GM12872 (cell line): ENCODE data around the gene TMC1.
"Not testable (repeated sequence)": the region's sequence is repeated elsewhere in the genome, so short reads cannot be mapped to it uniquely, and the experiment has no call there.

ENCODE experiments used
- CTCF ChIP-seq: IDR thresholded peaks from 3 replicates; pipeline ENCODE4 v1.5.1; 2011; ENCODE audit warnings: low read depth, mild to moderate bottlenecking, low read length, moderate library complexity; ENCODE audit not compliant: insufficient read depth

TMC1 gene

DNA sequence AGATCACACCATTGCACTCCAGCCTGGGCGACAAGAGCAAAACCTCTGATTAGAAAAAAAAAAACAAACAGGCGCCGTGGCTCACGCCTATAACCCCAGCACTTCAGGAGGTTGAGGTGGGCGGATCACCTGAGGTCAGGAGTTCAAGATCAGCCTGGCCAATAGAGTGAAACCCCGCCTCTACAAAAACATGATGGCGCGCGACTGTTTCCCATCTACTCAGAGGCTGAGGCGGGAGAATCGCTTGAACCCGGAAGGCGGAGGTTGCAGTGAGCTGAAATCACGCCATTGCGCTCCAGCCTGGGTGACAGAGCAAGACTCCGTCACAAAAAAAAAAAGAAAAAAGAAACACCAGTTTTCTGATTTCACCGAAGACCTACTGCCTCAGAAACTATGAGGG is at the start of gene TMC1:
Gene TMC1 (plus strand): TSS at position 193 of the 400 bp plus-strand sequence. CDS start 127,041 bp downstream, outside the sequence.
- TF ChIP-seq CTCF: not testable (repeated sequence)

DNA sequence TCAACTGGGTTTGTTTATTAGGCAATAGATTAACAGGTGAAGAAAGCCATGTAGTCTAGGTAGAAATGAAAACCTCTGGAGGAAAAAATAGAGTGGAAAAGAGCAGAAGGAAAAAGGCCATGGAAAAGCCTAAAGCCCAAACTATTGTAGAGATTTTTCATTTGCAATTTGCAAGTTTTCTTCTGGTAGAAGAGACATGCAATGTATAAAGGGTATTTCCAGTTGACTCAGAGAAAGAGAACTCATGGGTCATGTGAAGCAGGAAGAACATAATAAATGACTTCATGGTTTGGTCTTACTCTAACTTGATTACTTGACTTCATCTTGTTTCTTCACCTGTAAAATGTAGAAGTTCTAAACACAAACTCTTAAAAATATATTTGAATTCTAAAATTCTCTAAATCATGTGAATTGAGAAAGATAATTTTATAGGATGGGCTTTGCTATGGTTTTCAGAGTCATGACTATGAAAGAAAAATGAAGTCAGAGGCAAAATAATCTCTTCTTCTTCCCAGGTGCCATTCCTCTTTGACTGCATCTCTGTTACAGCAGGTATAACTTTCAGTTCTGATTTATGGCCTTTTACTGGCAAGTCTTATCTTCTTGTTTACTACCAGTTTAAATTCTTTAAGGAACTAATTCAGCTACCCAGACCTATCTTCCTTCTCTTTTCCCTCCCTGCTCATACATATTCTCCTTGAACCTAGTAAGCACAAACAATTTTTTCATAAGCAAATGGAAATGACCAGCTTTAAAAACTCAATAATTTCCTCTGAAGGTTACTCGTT is 47.7 kb upstream of the TMC1 start:
- TF ChIP-seq CTCF: no peak

- TF ChIP-seq CTCF: no peak
Measured at GRCh38 chr9:72474676-72475075, 46.7 kb upstream of the TMC1 start.

DNA sequence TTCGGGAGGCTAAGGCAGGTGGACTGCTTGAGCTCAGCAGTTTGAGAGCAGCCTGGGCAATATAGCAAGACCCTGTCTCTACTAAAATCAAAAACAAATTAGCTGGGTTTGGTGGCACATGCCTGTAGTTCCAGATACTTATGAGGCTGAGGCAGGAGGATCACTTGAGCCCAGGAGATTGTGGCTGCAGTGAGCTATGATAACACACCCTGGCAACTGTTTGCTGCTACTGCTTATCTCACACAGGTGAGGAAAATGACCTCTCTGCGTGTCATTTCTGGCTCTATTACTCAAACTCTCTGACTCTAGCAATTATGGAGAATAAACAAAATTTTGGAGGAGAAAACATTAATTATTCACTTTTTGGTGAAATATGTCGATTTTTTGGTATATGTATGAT is 45.3 kb upstream of the TMC1 start:
- no peak for TF ChIP-seq CTCF

DNA sequence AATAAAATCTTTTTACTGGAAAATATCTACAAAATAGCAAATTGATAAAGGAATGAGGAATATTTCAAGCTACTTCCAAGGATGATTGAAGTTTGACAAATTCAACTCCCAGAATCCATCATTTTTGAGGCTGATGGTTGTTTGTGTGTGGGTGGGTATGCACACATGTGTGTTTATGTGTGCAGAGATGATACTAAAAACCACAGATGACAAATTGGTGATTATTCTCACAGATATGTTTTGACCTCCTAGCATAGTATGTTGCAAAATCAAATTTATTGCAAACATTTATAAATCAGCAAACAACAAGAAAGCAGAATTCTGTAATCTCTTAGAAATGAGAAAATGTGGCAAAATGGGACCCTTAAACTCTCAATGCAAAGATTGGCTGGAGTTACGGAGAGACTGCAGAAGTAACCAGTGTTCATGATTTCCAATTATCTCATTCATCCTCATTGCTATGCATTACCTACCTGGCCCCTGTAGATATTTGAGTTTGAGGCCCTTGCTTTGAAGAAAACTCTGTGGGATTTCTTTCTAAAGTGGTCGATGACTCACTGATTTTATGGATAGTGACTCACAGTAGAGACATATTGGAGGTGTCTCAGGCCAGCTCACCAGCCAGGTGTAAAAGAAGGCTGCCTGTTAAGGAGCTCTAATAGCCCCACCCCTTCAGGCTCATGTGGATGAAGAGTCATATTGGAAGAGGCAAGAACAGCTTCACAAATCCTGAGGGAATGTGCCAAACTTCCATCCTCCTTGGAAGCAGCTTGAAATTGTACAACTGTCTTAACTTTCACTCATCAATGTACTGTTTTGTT is 44.6 kb upstream of the TMC1 start:
- TF ChIP-seq CTCF: no peak

GRCh38 chr9:72477930-72478518 is 43.4 kb upstream of the TMC1 start:
- no peak for TF ChIP-seq CTCF

DNA sequence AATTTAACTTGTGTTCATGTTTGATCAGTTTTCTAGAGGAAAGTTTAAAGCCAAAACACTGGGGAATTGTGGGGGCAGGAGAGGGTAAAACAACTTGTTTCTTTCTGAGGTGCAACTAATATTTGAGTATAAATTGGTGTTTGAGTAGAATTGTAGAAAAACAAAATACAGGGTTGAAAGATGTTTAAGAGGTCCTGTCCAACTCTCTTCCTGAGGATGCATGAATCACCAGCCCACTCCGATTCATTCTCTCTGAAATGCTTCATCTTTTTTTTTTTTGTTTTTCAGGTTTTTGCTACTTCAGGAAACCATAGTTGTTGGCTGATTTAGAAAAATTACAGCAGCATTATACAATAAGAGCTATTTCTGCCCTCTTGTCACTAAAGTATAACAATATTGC is 42.4 kb upstream of the TMC1 start:
- TF ChIP-seq CTCF: no peak
